RPMI8226 (cell line): ENCODE data around the gene MAGEA2.
"Not testable (repeated sequence)": the region's sequence is repeated elsewhere in the genome, so short reads cannot be mapped to it uniquely, and the experiment has no call there.

ENCODE experiments used
- DNase-seq: peaks from one replicate; pipeline ENCODE4 v3.0.0-alpha.2; 2015

The MAGEA2 gene

DNA sequence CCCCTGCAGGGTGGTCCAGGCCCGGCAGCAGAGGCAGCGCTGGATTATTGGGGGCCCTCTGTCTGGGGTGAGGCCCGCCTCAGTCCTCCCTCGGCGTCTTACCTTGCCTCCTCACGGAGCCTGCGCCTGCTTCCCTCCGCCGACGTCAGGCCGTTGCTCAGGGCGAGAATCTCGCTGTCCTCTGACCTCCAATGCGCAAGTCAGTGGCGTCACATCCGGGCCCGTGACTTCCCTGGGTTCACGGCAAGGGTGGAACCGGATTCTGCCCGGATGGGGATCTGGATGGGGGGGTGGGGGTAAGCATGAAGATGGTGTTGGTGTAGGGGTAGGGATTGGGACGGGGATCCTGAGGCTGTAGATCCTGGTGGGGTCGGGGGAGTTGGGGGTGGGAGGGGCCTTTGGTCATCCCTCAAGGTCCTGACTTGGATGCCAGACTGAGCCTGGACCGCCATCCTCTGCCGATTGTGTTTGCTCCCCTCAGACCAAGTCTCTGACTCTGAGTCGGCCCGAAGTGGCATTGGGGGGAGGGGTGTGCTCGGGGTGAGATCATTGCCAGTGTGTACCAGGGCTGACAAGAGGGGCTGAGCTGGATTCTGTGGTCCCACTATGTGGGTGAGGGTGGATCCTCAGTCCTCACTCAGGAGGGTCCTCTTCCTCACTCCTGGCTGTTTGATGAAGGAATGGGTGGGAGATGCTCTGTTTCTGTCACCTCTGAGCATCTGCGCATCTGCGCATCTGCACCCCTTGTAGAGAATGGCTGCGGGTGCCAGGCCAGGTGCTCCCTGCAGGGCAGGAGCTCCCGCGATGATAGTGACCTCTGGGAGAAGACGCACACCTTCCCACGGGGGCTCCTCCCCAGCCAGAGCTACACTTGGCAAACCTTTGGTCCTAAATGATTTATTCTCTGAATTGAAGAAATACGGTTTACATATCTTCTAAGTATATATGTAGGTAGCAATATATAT is at the start of gene MAGEA2:
MAGEA2 (minus strand) TSS at position 157 of the 965 bp plus-strand sequence. CDS start 2,479 bp downstream, outside the sequence.
- not testable (repeated sequence) for DNase-seq

DNA sequence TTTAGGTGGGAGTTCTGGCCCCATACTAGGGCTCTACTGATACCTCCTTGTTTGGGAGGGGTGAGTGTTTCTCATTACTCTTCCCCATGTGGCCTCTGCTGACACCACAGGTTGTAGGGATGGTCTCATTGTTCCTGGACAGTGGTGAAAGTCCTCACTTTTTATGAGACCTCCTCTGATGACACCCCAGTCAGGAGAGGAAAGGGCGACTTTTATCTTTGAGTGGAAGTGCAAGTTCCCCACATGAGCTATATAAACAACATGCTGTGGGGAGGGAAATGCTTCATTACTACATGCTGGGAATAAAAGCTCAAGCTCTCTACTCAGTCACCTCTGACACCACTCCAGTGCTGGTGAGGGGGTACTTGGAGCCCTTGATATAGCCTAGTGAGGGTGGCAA is 45.3 kb upstream of the MAGEA2 start:
- DNase-seq: no peak

DNA sequence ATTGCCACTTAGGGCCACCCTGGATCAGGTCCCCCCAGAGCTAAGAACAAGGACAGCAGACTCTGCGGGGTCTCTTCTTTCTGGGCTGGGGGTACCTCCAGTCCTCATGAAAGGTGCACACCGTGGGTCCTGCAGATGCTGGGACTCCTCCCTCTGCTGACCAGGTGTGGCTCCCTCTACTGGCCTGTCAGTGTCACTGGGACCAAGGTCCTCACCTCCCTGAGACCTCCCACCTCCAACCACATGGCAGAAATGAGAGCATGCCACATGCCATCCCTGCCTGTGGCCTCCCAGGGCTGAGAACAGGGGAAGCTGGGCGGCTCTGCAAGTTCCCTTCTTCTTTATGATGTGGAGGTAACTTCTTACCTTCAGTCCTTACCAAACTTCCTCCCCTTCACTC is 33.4 kb upstream of the MAGEA2 start:
- DNase-seq: not testable (repeated sequence)

DNA sequence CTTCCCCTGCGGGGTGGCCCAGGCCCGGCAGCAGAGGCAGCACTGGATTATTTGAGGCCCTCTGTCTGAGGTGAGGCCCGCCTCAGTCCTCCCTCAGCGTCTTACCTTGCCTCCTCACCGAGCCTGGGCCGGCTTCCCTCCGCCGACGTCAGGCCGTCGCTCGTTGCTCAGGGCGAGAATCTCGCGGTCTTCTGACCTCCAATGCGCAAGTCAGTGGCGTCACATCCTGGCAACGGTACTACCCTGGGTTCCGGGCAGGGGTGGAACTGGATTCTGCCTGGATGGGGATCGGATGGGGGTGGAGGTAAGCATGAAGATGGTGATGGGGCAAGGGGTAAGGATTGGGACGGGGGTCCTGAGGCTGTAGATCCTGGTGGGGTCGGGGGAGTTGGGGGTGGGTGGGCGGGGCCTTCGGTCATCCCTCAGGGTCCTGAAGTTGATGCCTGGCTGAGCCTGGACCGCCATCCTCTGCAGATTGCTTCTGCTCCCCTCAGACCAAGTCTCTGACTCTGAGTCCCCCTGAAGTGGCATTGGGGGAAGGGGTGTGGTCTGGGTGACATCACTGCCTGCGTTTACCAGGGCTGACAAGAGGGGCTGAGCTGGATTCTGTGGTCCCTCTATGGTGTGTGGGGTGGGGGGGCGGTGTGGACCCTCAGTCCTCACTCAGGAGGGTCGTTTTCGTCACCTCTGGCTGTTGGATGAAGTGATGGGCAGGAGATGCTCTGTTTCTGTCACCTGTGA is 16.1 kb upstream of the MAGEA2 start, which contains the start of gene MAGEA6:
MAGEA6 (minus strand) TSS at position 141 of the 741 bp plus-strand sequence. CDS start 2,039 bp downstream, outside the sequence.
- not testable (repeated sequence) for DNase-seq

DNA sequence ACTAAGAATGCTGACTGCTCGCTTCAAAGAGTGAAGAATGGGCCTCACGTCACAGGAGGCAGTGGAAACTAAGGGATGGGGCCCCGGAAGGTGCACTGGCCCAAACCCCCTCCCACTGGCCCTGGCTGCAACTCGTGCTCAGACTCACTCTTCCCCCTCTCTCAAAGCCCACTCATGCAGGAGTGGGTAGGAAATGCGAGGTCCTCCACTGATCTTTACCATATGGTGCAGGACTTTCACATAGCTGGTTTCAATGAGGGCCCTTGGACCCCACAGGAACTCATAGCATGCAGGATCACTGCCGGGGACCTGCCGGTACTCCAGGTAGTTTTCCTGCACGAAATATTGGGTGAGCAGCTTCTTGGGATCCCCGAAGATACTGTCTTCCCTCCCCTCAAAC is 12.9 kb upstream of the MAGEA2 start:
- DNase-seq: not testable (repeated sequence)

DNA sequence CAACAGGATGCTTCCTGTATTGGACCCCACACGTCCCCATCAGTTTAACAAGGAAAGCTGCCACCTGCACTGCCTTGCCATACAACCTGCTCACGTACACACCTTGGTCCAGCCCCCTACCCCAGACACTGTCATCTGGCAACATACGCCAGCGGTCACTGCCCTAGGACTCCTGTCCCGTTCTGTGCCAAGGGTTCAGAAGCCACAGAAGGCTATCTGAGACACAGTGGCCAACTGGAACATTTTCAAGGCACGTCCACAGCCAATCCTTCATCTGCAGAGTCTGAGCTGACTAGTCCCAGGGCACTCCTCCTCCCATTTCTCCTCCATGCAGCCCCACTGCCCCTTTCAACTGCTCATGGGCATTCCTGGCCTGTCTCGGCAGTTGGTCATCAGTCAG is 7.9 kb upstream of the MAGEA2 start:
- DNase-seq: not testable (repeated sequence)

DNA sequence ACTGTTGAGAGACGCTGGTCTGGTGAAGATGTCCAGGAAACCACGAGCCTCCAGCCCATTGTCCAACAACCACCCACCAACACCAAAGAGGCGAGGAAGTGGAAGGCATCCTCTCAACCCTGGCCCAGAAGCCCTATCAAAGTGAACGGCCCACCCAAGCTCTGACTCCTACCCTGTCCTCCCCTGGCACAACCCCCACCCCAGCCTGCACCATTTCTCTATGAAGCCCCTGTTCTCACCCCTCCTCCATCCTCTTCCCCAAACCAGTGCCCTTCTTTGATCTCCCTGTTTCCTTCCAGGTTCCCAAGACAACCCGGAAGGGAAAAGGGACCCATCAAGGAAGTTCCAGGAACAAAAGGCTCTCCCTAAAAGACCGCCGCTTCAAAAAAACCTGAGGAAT is 5.9 kb upstream of the MAGEA2 start:
- not testable (repeated sequence) for DNase-seq

DNA sequence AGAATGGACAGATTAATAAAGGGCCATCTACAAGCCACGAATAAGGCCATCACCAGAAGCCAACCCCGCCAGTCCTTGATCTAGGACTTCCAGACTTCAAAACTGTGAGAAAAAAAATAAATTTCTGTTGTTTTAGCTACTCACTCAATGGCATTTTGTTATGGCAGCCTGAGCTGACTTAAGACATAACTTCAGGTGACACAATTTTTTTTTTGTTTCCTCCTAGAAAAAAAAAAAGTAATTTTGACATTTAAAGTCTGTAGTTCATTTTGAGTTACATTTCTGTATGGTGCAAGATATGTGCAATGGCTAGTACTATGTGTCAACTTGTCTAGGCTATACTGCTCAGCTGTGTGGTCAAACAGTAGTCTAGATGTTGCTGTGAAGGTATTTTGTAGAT is 5.3 kb upstream of the MAGEA2 start, which contains the start of gene CSAG3:
CSAG3 (plus strand) TSS at position 301 of the 400 bp plus-strand sequence.
- DNase-seq: not testable (repeated sequence)

DNA sequence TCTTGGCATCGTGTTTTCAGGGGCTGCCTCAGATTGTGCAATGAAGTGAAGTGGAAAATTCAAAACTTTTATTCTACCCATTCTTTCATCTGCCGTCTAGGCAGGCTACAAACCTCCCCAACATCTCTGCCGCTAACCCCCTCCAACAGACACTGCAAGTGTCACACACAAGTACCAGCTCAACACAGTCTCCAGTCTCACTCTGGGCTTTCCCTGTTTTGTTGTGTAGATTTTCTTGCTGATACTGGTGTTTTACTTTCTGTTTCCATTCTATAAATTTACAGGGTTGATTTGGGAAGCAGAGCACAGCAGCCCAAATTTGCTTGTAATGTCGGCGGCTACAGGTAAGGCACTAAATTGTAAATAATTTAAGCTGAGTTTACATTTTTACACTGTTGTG is 1.2 kb upstream of the MAGEA2 start:
- not testable (repeated sequence) for DNase-seq

DNA sequence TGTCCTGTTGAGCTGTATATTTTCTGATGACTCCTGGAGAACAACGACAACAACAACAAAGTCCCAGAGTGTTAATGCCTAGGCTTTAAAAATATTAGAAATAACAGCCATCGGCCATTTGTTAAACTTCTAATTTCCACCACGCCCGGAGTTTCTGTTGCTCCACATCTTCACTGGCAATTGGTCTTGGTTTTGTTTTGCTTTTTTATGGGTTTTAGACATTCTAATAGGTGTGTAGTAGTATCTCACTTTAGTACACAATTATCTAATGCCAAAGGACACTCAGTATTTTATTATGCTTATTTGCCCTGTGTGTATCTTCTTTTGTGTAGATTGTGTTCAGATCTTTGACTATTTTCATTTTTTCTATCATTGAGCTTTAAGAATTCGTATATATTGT is 15.1 kb downstream of the MAGEA2 start:
- DNase-seq: no peak

DNA sequence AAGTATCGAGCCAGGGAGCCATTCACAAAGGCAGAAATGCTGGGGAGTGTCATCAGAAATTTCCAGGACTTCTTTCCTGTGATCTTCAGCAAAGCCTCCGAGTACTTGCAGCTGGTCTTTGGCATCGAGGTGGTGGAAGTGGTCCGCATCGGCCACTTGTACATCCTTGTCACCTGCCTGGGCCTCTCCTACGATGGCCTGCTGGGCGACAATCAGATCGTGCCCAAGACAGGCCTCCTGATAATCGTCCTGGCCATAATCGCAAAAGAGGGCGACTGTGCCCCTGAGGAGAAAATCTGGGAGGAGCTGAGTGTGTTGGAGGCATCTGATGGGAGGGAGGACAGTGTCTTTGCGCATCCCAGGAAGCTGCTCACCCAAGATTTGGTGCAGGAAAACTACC is 17.1 kb downstream of the MAGEA2 start:
- DNase-seq: not testable (repeated sequence)

- no peak for DNase-seq
These were observed 17.7 kb downstream of the MAGEA2 start for GRCh38 chrX:152735860-152736511.

GRCh38 chrX:152735101-152735500 is 18.5 kb downstream of the MAGEA2 start:
- DNase-seq: no peak

GRCh38 chrX:152734143-152734858 is 19.3 kb downstream of the MAGEA2 start:
- DNase-seq: not testable (repeated sequence)

- peak; percentile 53 for DNase-seq
These were observed 20.2 kb downstream of the MAGEA2 start, which contains the start of the genes CSAG1 and MAGEA12 for GRCh38 chrX:152733261-152733975. Gene CSAG1 (minus strand): TSS chrX:152733721. CDS start chrX:152732460, 1,261 bp downstream. Gene MAGEA12 (plus strand): TSS chrX:152733757. CDS start chrX:152736162, 2,405 bp downstream.

DNA sequence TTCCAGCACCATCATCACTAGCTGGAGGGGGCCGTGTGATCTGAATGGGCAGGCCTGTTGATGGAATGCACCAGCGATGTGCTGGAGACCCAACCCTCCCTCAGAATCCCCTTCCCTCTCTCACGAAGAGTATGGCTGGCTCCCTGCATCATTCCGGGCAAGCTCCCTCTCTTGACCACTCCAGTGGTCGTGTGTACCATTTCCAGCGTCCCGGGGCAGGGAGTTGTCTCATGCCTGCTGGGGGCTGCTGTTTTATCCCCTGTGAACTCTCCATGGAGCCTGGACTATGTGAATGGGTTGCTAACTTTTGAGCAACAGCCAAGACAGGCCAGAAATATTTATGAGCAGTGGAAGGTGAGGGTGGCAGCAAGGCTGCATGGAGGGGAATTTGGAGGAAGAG is 28.2 kb downstream of the MAGEA2 start:
- DNase-seq: no peak

GRCh38 chrX:152713815-152714787 is 39.5 kb downstream of the MAGEA2 start, which contains the start of gene MAGEA2B:
Gene MAGEA2B (plus strand): TSS chrX:152714628. CDS start chrX:152717107, 2,479 bp downstream.
- DNase-seq: not testable (repeated sequence)

GRCh38 chrX:152713195-152713594 is 40.4 kb downstream of the MAGEA2 start:
- DNase-seq: not testable (repeated sequence)

DNA sequence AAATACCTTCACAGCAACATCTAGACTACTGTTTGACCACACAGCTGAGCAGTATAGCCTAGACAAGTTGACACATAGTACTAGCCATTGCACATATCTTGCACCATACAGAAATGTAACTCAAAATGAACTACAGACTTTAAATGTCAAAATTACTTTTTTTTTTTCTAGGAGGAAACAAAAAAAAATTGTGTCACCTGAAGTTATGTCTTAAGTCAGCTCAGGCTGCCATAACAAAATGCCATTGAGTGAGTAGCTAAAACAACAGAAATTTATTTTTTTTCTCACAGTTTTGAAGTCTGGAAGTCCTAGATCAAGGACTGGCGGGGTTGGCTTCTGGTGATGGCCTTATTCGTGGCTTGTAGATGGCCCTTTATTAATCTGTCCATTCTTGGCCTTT is 44.5 kb downstream of the MAGEA2 start, which contains the start of gene CSAG2:
CSAG2 (minus strand) TSS at position 101 of the 400 bp plus-strand sequence. CDS start 161 bp downstream, outside the sequence.
- not testable (repeated sequence) for DNase-seq

GRCh38 chrX:152706500-152706899 is 47.1 kb downstream of the MAGEA2 start:
- DNase-seq: not testable (repeated sequence)
